Panc1 (cell line): ENCODE results near the gene SSBP4.

Experiments
- CTCF ChIP-seq: fragments of 450-650 bp; IDR thresholded peaks from 2 replicates; pipeline ENCODE4 v1.5.1; 2017; ENCODE audit warnings: mild to moderate bottlenecking
- POLR2AphosphoS5 ChIP-seq: IDR thresholded peaks from 2 replicates; pipeline ENCODE4 v1.6.1; 2012; ENCODE audit warnings: mild to moderate bottlenecking, low read depth, low read length, moderate library complexity
- SIN3A ChIP-seq: IDR thresholded peaks from 2 replicates; pipeline ENCODE4 v1.6.1; 2012; ENCODE audit warnings: low read depth, mild to moderate bottlenecking, low read length, moderate library complexity, borderline replicate concordance; ENCODE audit not compliant: insufficient read depth

- TF ChIP-seq CTCF (no peak), POLR2AphosphoS5 (no peak), SIN3A (no peak; the same call in 1 of the 2 replicates)
These were observed 682 bp downstream of the SSBP4 start for GRCh38 chr19:18419699-18420460.
